Type B pancreatic cell (in vitro differentiated cells): ENCODE measurements around the gene RSPO4. TPM values are rescaled to one million over a fixed set of nuclear protein-coding genes. Genes with fewer than 3 reads are reported as not detected.

Source experiments
- DNase-seq: peaks from one replicate; pipeline ENCODE4 v3.0.0; 2021; ENCODE audit warnings: mixed read lengths; ENCODE audit not compliant: unreplicated experiment; ENCODE audit errors: extremely low spot score
- H3K27ac Mint-ChIP-seq: 2 replicates; pipeline ENCODE4 v1.8.0; 2021; ENCODE audit warnings: mild to moderate bottlenecking, mixed read lengths
- H3K27me3 Mint-ChIP-seq: 2 replicates; pipeline ENCODE4 v1.8.0; 2021; ENCODE audit warnings: mixed read lengths
- H3K36me3 Mint-ChIP-seq: 2 replicates; pipeline ENCODE4 v1.8.0; 2021; ENCODE audit warnings: mixed read lengths
- H3K4me1 Mint-ChIP-seq: one replicate; pipeline ENCODE4 v1.8.0; 2021; ENCODE audit warnings: mixed read lengths; ENCODE audit not compliant: unreplicated experiment
- H3K4me3 Mint-ChIP-seq: 2 replicates; pipeline ENCODE4 v1.8.0; 2021; ENCODE audit warnings: mild to moderate bottlenecking, mixed read lengths
- H3K9me3 Mint-ChIP-seq: 2 replicates; pipeline ENCODE4 v1.8.0; 2021; ENCODE audit warnings: mixed read lengths
- total RNA-seq: library from RNA; stranded (reverse); gene quantifications from 2 replicates; pipeline ENCODE4 v1.2.1, GENCODE V29; 2021; ENCODE audit warnings: low replicate concordance
- TF ChIP-seq, protein P1 (sequence below): fragments of 200-600 bp; sonication (generic); conservative IDR thresholded peaks from 2 replicates; pipeline ENCODE4 v1.5.0; 2021; ENCODE audit warnings: antibody characterized with exemption, mild to moderate bottlenecking

RSPO4 gene
- total RNA-seq, 1 donor from 2014 or later = 2.4 TPM

DNA sequence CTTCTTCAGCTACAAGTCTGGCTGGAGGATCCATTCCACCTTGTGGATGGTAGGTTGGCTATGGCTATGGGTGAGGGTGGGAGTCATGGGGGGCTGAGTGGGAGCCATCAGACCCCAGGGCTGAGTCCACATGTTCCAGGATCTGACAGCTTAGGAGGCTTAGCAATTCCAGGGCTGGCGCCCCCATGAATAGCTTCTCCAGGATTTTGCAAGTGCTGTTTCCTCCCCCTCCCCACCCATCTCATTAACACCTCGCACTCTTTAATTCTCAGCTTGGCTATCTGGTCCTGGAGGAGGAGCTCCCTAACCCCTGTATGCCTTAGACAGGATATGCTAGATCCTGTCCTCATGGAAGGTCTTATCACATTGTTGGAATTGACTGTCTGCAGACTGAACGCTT, 47.0 kb downstream of the RSPO4 start:
- Mint-ChIP-seq H3K9me3 (no peaks in the 10 kb centered on the region), H3K36me3 (no peaks in the 10 kb centered on the region), H3K27me3 (peaks cover 26% of the 10 kb centered on the region), H3K4me1 (no peaks in the 10 kb centered on the region), H3K27ac (no peak overlapping the region), H3K4me3 (no peak overlapping the region)
- TF ChIP-seq, protein P1, sequence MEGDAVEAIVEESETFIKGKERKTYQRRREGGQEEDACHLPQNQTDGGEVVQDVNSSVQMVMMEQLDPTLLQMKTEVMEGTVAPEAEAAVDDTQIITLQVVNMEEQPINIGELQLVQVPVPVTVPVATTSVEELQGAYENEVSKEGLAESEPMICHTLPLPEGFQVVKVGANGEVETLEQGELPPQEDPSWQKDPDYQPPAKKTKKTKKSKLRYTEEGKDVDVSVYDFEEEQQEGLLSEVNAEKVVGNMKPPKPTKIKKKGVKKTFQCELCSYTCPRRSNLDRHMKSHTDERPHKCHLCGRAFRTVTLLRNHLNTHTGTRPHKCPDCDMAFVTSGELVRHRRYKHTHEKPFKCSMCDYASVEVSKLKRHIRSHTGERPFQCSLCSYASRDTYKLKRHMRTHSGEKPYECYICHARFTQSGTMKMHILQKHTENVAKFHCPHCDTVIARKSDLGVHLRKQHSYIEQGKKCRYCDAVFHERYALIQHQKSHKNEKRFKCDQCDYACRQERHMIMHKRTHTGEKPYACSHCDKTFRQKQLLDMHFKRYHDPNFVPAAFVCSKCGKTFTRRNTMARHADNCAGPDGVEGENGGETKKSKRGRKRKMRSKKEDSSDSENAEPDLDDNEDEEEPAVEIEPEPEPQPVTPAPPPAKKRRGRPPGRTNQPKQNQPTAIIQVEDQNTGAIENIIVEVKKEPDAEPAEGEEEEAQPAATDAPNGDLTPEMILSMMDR = no peak
- DNase-seq = no peak

DNA sequence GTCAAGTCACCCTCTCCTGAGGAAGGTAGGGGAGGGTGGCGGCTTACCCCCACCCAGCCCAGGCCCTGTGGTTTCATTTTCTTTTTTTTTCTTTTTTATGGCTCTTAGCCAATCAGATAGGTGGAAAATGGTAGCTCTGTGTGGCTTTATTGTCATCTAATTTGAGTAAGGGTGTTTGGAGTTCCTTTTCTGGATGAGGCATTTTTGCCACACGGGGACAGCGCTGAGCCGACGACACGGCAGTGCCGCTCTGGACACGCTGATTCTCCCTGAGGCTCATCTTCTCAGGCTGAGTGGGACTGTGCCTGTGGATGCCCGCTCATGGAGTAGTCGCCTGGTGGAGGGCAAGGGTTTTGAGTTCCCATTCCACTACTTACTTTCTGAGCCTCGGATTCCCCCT, 48.4 kb downstream of the RSPO4 start:
- TF ChIP-seq, protein P1 = peak; percentile 56
- no peaks in the 10 kb centered on the region for H3K4me1 Mint-ChIP-seq
- H3K36me3 Mint-ChIP-seq = no peaks in the 10 kb centered on the region
- H3K27me3 Mint-ChIP-seq = peaks cover 26% of the 10 kb centered on the region
- no peak overlapping the region for H3K4me3 Mint-ChIP-seq
- no peaks in the 10 kb centered on the region for H3K9me3 Mint-ChIP-seq
- H3K27ac Mint-ChIP-seq = no peak overlapping the region
- DNase-seq = no peak

DNA sequence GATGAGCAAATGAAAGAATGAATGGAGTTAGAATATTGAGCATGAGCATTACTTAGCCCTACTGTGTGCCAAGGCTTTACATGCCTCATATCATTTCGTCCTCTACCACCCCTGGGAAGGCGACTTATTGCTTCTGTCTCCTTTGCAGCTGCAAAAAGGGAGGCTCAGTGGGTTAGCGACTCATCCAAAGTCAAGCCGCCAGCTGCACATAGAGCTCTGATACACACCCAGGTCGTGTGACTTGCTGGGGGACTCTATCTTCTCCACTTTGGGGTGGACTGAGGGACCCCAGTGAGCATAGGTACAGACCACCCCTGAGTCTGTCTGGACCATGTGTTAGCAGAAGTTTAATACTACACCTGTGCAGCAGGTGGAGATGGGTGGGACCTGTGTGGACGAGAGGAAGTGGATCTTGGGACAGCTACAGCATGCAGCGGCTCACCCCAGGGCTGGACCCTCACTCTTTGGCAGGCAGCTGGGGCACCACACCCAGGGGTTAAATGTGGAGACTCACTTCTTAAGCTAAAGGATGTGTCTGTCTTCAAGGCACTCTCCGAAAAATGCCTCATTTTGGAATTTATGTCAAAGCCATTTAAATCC, 49.8 kb downstream of the RSPO4 start:
- DNase-seq = no peak
- TF ChIP-seq, protein P1 = no peak
- H3K4me1 Mint-ChIP-seq = no peaks in the 10 kb centered on the region
- H3K9me3 Mint-ChIP-seq = no peaks in the 10 kb centered on the region
- H3K27ac Mint-ChIP-seq = no peak overlapping the region
- peaks cover 24% of the 10 kb centered on the region for H3K27me3 Mint-ChIP-seq
- no peak overlapping the region for H3K4me3 Mint-ChIP-seq
- no peaks in the 10 kb centered on the region for H3K36me3 Mint-ChIP-seq

DNA sequence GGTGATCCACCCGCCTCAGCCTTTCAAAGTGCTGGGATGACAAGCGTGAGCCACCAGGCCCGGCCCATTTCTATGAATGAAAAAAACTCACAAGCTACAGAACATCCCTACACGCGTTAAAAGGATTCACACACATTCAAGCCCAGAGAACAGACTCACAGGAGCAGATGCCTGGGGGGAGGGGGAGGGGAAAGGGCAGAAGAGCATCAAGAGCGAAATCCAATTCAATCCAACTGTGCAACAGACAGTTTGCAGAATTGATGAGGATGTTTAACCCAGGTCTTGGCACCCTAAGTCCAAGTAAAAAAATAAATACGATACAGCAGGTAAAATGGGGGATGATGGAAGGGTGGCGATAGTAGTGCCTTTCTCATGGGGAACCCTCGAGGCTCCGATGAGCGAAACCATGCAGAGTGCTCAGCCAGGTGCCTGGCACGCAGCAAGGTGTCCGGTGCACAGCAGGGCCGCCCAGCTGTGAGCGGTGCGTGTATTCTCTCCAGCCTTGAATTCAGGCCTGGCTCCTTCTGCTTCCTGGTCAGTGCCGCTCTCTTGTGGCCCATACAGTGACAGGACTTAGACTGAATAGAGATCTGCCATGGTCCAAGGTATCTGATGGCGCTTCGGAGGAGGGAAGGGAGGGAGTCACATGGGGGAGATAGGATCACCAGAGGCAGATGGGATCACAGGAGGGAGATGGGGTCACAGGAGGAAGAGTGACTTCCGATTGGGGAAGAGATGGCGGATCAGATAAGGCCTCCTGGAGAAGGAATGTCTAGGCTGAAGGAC, 50.5 kb downstream of the RSPO4 start:
- H3K27me3 Mint-ChIP-seq = peaks cover 22% of the 10 kb centered on the region

DNA sequence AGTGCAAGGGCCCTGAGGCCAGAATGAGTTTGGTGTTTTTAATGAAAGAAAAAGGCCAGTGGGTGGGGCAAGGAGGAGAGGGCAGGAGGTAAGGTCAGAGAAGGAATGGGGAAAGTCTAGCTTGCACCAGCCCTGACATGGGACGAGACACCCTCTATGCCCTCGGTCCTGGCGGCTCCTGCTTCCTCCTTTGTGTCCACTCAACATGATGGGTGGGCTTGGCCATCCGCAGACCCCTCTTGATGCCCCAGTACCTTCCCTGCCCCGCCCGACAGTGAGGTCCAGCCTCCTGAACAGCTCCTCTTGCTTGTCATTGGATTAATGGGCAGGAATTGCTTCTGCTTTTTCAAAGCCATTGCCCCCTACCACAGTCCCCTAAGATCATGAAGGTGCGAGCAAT, 52.4 kb downstream of the RSPO4 start:
- no peak overlapping the region for H3K4me3 Mint-ChIP-seq
- TF ChIP-seq, protein P1 = no peak
- no peaks in the 10 kb centered on the region for H3K36me3 Mint-ChIP-seq
- H3K4me1 Mint-ChIP-seq = peaks cover 4% of the 10 kb centered on the region
- H3K27me3 Mint-ChIP-seq = peaks cover 4% of the 10 kb centered on the region
- no peak overlapping the region for H3K27ac Mint-ChIP-seq
- H3K9me3 Mint-ChIP-seq = no peaks in the 10 kb centered on the region
- no peak for DNase-seq

More for the DNA sequence above, 50.5 kb downstream of the RSPO4 start:
- Mint-ChIP-seq H3K9me3 (no peaks in the 10 kb centered on the region), H3K36me3 (no peaks in the 10 kb centered on the region), H3K27ac (no peak overlapping the region), H3K4me3 (no peak overlapping the region), H3K4me1 (no peaks in the 10 kb centered on the region)
- TF ChIP-seq, protein P1 = no peak
- DNase-seq = no peak
